GM18507 (cell line): ENCODE results near the gene TCEANC2.

Source experiments
- DNase-seq: peaks from one replicate; pipeline ENCODE4 v3.0.0; 2011; ENCODE audit warnings: low read depth; ENCODE audit not compliant: insufficient read length; ENCODE audit errors: extremely low spot score
- FAIRE-seq: peaks from 2 replicates; lab custom pipeline; 2011; peaks lifted over from hg19 to GRCh38; lab: Jason Lieb, UNC

TCEANC2 gene

DNA sequence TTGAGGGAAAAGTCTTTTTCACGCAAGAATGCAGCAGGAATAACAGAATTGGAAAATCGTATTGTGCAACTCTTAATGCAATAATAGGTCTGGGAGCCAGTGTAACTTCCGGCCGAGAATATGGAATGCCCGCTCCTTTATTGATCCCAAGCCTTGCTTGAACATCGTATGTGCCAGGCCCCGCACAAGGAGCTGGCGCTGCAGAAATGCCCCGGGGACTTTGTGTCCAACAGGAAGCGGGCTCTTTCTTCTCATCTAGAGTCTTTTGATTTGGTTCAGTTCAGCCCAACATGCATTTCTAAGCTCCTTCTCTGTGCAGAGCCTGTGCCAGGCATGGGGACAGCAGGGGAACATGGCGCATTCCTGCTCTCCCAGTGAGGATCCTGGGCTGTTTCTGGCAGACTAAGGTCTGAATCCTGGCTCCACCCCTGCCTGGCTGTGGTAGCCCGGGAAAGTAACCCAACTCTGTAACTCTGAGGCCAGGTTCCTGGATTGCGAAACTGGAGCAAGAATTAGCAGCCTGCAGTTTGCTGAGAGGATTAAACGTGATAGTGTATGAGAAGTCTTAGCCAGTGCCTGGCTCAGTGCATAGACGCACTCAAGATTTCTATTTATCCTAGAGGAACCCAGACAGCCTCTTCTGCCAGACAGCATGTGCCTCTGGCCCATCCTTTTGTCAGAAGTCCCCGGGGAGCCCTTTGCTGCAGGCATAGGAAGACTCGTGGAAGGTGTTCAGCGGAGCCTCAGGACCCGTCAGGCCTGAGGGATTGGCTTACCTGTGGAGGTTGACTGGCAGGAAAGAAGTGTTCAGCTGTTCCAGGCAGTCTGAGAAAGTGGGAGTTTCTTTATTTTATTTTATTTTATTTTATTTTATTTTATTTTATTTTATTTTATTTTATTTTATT, 100.4 kb downstream of the TCEANC2 start:
- no peak for FAIRE-seq
- DNase-seq = no peak
